ENCODE results near the gene NAPEPLD. TPM values are rescaled to one million over a fixed set of nuclear protein-coding genes. Genes with fewer than 3 reads are reported as not detected.
A peak's percentile ranks its signal among the peaks of the same experiment; 100 is the strongest.
"Not testable (repeated sequence)": the region's sequence is repeated elsewhere in the genome, so short reads cannot be mapped to it uniquely, and the experiment has no call there.

Gene NAPEPLD
- total RNA-seq, 6 donors from 2014 or later: 8.9 to 20.8 (median 10.8) TPM

GRCh38 chr7:103114576-103115008, 34.3 kb downstream of the NAPEPLD start:
- WGBS, 2 donors: 95 to 97% methylated on average over 1 of the region's 1 CpG
- ATAC-seq (ENCODE audit: low FRiP score in 2 of 2): no peak
- Histone ChIP-seq H3K27ac (no peak overlapping the region), H3K27me3 (no peaks in the 10 kb centered on the region), H3K4me3 (no peak overlapping the region), H3K36me3 (peaks cover 0 to 22% (median 2%) of the 10 kb centered on the region in 4 donors), H3K9me3 (no peaks in the 10 kb centered on the region), H3K4me1 (no peaks in the 10 kb centered on the region)
- TF ChIP-seq POLR2AphosphoS5 (IDR thresholded peaks at IDR 0.05) (no peak), CTCF (IDR thresholded peaks at IDR 0.05) (no peak), POLR2A (IDR thresholded peaks at IDR 0.05) (no peak), EP300 (IDR thresholded peaks at IDR 0.05) (no peak)
- DNase-seq: no peak

- ATAC-seq (ENCODE audit: low FRiP score in 2 of 2): peak in 1 of 2 donors; percentile 89
Measured at GRCh38 chr7:103113164-103113563, 35.7 kb downstream of the NAPEPLD start.

GRCh38 chr7:103106703-103107070, 42.2 kb downstream of the NAPEPLD start:
- H3K9me3 ChIP-seq; DNase-seq; H3K27me3 ChIP-seq; H3K4me3 ChIP-seq; H3K27ac ChIP-seq; H3K4me1 ChIP-seq; ATAC-seq (ENCODE audit: low FRiP score in 2 of 2): not testable (repeated sequence)
- H3K36me3 ChIP-seq: peaks cover 0 to 25% (median 5%) of the 10 kb centered on the region in 4 donors
- WGBS, 2 donors: 49 to 63% methylated on average over 4 to 6 of the region's 6 CpGs

More at GRCh38 chr7:103113164-103113563, 35.7 kb downstream of the NAPEPLD start:
- TF ChIP-seq POLR2A (IDR thresholded peaks at IDR 0.05): no peak
- no peak for TF ChIP-seq CTCF (IDR thresholded peaks at IDR 0.05)
- TF ChIP-seq POLR2AphosphoS5 (IDR thresholded peaks at IDR 0.05): no peak
- no peak for TF ChIP-seq EP300 (IDR thresholded peaks at IDR 0.05)
- no peaks in the 10 kb centered on the region for H3K27me3 ChIP-seq
- no peaks in the 10 kb centered on the region for H3K4me1 ChIP-seq
- H3K36me3 ChIP-seq: peaks cover 0 to 15% (median 1%) of the 10 kb centered on the region in 4 donors
- no peak overlapping the region for H3K4me3 ChIP-seq
- no peak for DNase-seq
- WGBS, 2 donors: 94 to 95% methylated on average over 2 of the region's 2 CpGs
- H3K9me3 ChIP-seq: no peaks in the 10 kb centered on the region
- no peak overlapping the region for H3K27ac ChIP-seq

- H3K36me3 ChIP-seq: peaks cover 0 to 27% (median 5%) of the 10 kb centered on the region in 4 donors
- H3K9me3 ChIP-seq: no peaks in the 10 kb centered on the region
- H3K27me3 ChIP-seq: no peaks in the 10 kb centered on the region
- no peak overlapping the region for H3K4me3 ChIP-seq
- 73 to 77% methylated on average over 9 to 12 of the region's 12 CpGs for WGBS, 2 donors
- H3K27ac ChIP-seq: no peak overlapping the region
- no peaks in the 10 kb centered on the region for H3K4me1 ChIP-seq
- DNase-seq (peak in 1 of 2 donors; percentile 4), ATAC-seq (ENCODE audit: low FRiP score in 2 of 2) (no peak)
- no peak for TF ChIP-seq POLR2AphosphoS5 (IDR thresholded peaks at IDR 0.05)
- no peak for TF ChIP-seq EP300 (IDR thresholded peaks at IDR 0.05)
- TF ChIP-seq CTCF (IDR thresholded peaks at IDR 0.05): no peak
- TF ChIP-seq POLR2A (IDR thresholded peaks at IDR 0.05): no peak
Measured at GRCh38 chr7:103106005-103106702, 42.7 kb downstream of the NAPEPLD start.

- 43 to 45% methylated on average over 2 of the region's 2 CpGs for WGBS, 2 donors
- no peak for DNase-seq
- TF ChIP-seq POLR2A (IDR thresholded peaks at IDR 0.05) (no peak), EP300 (IDR thresholded peaks at IDR 0.05) (no peak), POLR2AphosphoS5 (IDR thresholded peaks at IDR 0.05) (no peak), CTCF (IDR thresholded peaks at IDR 0.05) (no peak)
- H3K4me3 ChIP-seq: no peak overlapping the region
- H3K27me3 ChIP-seq: no peaks in the 10 kb centered on the region
- ATAC-seq (ENCODE audit: low FRiP score in 2 of 2): no peak
- H3K9me3 ChIP-seq: no peaks in the 10 kb centered on the region
- peaks cover 0 to 44% (median 5%) of the 10 kb centered on the region in 4 donors for H3K36me3 ChIP-seq
- H3K4me1 ChIP-seq: no peaks in the 10 kb centered on the region
- no peak overlapping the region for H3K27ac ChIP-seq
Measured at GRCh38 chr7:103101543-103101942, 47.4 kb downstream of the NAPEPLD start.
